Loucy (cell line): ENCODE measurements around the gene C12orf56.

Source experiments
- EZH2phosphoT487 ChIP-seq: fragments of 200-600 bp; IDR thresholded peaks from 2 replicates; pipeline ENCODE4 v1.6.1; 2018; ENCODE audit warnings: antibody characterized with exemption, mild to moderate bottlenecking, moderate library complexity, borderline replicate concordance
- TF ChIP-seq, protein P1 (sequence below): fragments of 200-600 bp; sonication (generic); conservative IDR thresholded peaks from 2 replicates; pipeline ENCODE4 v1.5.1; 2014; ENCODE audit warnings: mild to moderate bottlenecking, antibody characterized with exemption, low read length

DNA sequence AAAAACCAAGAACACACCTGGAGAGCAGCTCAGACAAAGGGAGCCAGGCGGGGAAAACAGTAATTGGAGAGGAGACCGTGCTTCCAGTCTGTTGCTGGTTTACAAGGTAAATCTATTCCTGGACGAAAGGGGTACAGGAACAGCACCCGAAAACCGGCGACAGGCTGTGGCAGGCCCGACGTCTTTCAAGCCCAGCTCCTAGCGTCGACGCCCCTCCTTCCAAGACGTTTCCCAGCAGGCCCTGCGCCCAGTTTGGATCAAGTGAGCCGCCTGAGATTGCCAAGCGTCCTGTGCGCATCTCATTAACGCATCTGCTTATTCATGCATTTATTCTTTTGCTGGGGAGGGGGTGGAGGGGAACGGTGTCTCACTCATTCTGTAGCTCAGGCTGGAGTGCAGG is 1.4 kb downstream of the C12orf56 start:
- TF ChIP-seq, protein P1, sequence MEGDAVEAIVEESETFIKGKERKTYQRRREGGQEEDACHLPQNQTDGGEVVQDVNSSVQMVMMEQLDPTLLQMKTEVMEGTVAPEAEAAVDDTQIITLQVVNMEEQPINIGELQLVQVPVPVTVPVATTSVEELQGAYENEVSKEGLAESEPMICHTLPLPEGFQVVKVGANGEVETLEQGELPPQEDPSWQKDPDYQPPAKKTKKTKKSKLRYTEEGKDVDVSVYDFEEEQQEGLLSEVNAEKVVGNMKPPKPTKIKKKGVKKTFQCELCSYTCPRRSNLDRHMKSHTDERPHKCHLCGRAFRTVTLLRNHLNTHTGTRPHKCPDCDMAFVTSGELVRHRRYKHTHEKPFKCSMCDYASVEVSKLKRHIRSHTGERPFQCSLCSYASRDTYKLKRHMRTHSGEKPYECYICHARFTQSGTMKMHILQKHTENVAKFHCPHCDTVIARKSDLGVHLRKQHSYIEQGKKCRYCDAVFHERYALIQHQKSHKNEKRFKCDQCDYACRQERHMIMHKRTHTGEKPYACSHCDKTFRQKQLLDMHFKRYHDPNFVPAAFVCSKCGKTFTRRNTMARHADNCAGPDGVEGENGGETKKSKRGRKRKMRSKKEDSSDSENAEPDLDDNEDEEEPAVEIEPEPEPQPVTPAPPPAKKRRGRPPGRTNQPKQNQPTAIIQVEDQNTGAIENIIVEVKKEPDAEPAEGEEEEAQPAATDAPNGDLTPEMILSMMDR = no peak
- TF ChIP-seq EZH2phosphoT487 = no peak
